Measurements from ENCODE around the gene GOLPH3. TPM values are rescaled to one million over a fixed set of nuclear protein-coding genes. Genes with fewer than 3 reads are reported as not detected.

GOLPH3 gene
- total RNA-seq, 1 donor from 2014 or later, result 80.5 TPM

DNA sequence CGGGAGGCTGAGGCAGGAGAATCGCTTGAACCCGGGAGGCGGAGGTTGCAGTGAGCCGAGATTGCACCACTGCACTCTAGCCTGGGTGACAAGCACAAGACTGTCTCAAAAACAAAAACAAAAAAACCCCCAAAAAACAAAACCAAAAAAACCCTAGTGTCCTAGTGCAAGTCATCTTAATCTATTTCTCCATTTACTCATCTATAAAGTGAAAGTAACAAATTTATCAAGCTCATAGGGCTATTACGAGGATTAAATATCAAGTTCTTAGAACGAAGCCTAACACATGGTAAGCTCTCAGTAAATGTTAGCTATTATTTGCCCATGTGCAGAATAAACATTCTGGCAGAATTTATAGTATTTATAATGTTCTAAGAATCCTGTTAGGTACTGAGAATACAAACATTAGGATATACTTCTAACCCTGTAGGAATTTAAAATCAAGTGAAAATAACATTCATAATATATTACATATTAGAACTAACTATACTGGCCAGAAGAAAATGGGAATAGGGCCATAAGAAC lies 45.0 kb downstream of the GOLPH3 start:
- H3K36me3 ChIP-seq, result peaks cover 18% of the 10 kb centered on the region
- no peaks in the 10 kb centered on the region for H3K9me3 ChIP-seq (ENCODE audit: low read depth)
- no peak overlapping the region for H3K27ac Mint-ChIP-seq
- no peak overlapping the region for H2AFZ ChIP-seq (replicated peaks)
- peaks cover 91% of the 10 kb centered on the region for H3K79me2 ChIP-seq (ENCODE audit: low read depth)
- H3K9me3 Mint-ChIP-seq, result no peaks in the 10 kb centered on the region
- no peak overlapping the region for H3K4me3 Mint-ChIP-seq
- DNase-seq (ENCODE audit: low spot score), result no peak
- H3K4me3 ChIP-seq, result no peak overlapping the region
- no peak overlapping the region for H3K27ac ChIP-seq
- TF ChIP-seq, protein P1, sequence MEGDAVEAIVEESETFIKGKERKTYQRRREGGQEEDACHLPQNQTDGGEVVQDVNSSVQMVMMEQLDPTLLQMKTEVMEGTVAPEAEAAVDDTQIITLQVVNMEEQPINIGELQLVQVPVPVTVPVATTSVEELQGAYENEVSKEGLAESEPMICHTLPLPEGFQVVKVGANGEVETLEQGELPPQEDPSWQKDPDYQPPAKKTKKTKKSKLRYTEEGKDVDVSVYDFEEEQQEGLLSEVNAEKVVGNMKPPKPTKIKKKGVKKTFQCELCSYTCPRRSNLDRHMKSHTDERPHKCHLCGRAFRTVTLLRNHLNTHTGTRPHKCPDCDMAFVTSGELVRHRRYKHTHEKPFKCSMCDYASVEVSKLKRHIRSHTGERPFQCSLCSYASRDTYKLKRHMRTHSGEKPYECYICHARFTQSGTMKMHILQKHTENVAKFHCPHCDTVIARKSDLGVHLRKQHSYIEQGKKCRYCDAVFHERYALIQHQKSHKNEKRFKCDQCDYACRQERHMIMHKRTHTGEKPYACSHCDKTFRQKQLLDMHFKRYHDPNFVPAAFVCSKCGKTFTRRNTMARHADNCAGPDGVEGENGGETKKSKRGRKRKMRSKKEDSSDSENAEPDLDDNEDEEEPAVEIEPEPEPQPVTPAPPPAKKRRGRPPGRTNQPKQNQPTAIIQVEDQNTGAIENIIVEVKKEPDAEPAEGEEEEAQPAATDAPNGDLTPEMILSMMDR (IDR thresholded peaks at IDR 0.05), result no peak
- TF ChIP-seq EZH2 (IDR thresholded peaks at IDR 0.05), result no peak
- TF ChIP-seq EZH2phosphoT487 (IDR thresholded peaks at IDR 0.05), result no peak
- H4K20me1 ChIP-seq (ENCODE audit: low read depth), result peaks cover 35% of the 10 kb centered on the region
- H3K36me3 Mint-ChIP-seq, result peaks cover 38% of the 10 kb centered on the region
- H3K9ac ChIP-seq, result no peak overlapping the region
- H3F3A ChIP-seq (ENCODE audit: low read depth), result no peaks in the 10 kb centered on the region
- no peak overlapping the region for H3K4me2 ChIP-seq
- H3K27me3 ChIP-seq, result no peaks in the 10 kb centered on the region
- H3K27me3 Mint-ChIP-seq (ENCODE audit: insufficient read depth, low read depth), result no peaks in the 10 kb centered on the region
- H3K4me1 ChIP-seq, result no peaks in the 10 kb centered on the region
- no peaks in the 10 kb centered on the region for H3K4me1 Mint-ChIP-seq

DNA sequence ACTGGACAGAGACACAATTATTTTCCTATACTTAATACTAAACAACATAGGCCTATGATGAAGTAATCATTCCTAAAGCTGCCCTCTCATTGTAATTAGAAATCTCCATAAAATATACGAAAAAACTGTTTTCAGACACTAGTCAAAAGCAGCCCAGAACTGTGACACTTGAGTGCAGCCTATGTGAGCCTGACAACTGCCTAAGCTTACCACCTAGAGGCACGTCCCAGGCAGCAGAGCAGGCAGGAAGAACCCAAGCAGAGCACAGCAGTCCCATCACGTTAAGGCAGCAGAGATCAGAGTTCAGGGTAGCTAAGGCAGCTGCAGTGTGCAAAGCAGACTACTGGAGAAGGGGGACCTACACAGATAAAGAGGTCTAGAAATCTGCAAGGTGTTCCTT lies 46.4 kb downstream of the GOLPH3 start:
- Histone ChIP-seq H4K20me1 (ENCODE audit: low read depth) (peaks cover 35% of the 10 kb centered on the region), H3K4me3 (no peak overlapping the region), H3K79me2 (ENCODE audit: low read depth) (peaks cover 81% of the 10 kb centered on the region), H2AFZ (replicated peaks) (no peak overlapping the region), H3K4me1 (no peaks in the 10 kb centered on the region), H3K27ac (no peak overlapping the region), H3K27me3 (no peaks in the 10 kb centered on the region), H3K9ac (no peak overlapping the region), H3K9me3 (ENCODE audit: low read depth) (no peaks in the 10 kb centered on the region), H3K36me3 (peaks cover 18% of the 10 kb centered on the region), H3F3A (ENCODE audit: low read depth) (no peaks in the 10 kb centered on the region), H3K4me2 (no peak overlapping the region)
- Mint-ChIP-seq H3K9me3 (no peaks in the 10 kb centered on the region), H3K27me3 (ENCODE audit: insufficient read depth, low read depth) (no peaks in the 10 kb centered on the region), H3K27ac (peak overlapping the region; percentile 62), H3K4me1 (no peaks in the 10 kb centered on the region), H3K4me3 (no peak overlapping the region), H3K36me3 (peaks cover 44% of the 10 kb centered on the region)
- TF ChIP-seq EZH2 (IDR thresholded peaks at IDR 0.05) (no peak), EZH2phosphoT487 (IDR thresholded peaks at IDR 0.05) (no peak)
- TF ChIP-seq, protein P1 (IDR thresholded peaks at IDR 0.05), result no peak
- DNase-seq (ENCODE audit: low spot score), result no peak

DNA sequence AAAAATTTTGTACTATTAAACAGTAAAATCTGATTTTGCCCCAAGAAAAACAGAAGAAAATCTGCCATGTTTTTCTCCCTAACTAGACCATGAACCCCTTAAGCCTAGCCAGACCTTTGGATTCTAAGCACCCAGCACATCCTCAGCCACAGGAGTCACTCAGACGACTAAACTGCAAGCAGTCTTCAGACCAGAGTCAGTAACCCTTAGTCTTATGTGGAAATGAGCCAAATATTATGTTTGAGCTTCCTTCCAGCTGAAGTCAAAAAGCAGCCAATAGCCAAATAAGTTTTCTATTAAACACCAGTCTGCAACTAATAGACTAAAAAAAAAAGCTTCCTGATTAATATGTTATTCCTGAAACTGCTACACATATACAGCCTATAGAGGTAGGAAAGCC lies 47.4 kb downstream of the GOLPH3 start:
- Histone ChIP-seq H3F3A (ENCODE audit: low read depth) (no peaks in the 10 kb centered on the region), H3K4me3 (no peak overlapping the region), H3K79me2 (ENCODE audit: low read depth) (peaks cover 70% of the 10 kb centered on the region), H4K20me1 (ENCODE audit: low read depth) (peaks cover 33% of the 10 kb centered on the region), H3K27me3 (no peaks in the 10 kb centered on the region), H3K4me1 (no peaks in the 10 kb centered on the region), H3K9me3 (ENCODE audit: low read depth) (no peaks in the 10 kb centered on the region), H2AFZ (replicated peaks) (no peak overlapping the region), H3K36me3 (peaks cover 17% of the 10 kb centered on the region), H3K27ac (no peak overlapping the region), H3K9ac (no peak overlapping the region), H3K4me2 (no peak overlapping the region)
- TF ChIP-seq, protein P1 (IDR thresholded peaks at IDR 0.05), result no peak
- TF ChIP-seq EZH2phosphoT487 (IDR thresholded peaks at IDR 0.05), result no peak
- no peak for TF ChIP-seq EZH2 (IDR thresholded peaks at IDR 0.05)
- DNase-seq (ENCODE audit: low spot score), result no peak
- Mint-ChIP-seq H3K4me3 (no peak overlapping the region), H3K27me3 (ENCODE audit: insufficient read depth, low read depth) (no peaks in the 10 kb centered on the region), H3K4me1 (no peaks in the 10 kb centered on the region), H3K27ac (no peak overlapping the region), H3K9me3 (no peaks in the 10 kb centered on the region), H3K36me3 (peaks cover 47% of the 10 kb centered on the region)
